Muscle of back (tissue), 11 donors: ENCODE results near the gene OPRL1. TPM values are rescaled to one million over a fixed set of nuclear protein-coding genes. Genes with fewer than 3 reads are reported as not detected.

ENCODE experiments used
- DNase-seq, 3 donors: peaks; one replicate each; pipeline versions ENCODE4 v3.0.0 to v3.0.0-alpha.2; 2013
- polyA plus RNA-seq, 10 donors: library from polyadenylated mRNA; unstranded; fragments of 120-200 nt; gene quantifications; one replicate each; pipeline ENCODE4 v1.2.1, GENCODE V29; 2013; ENCODE audit not compliant: insufficient read length in 10 of 10

OPRL1 gene
- polyA plus RNA-seq, 10 donors = 0.71 to 1.8 (median 1.1) TPM

DNA sequence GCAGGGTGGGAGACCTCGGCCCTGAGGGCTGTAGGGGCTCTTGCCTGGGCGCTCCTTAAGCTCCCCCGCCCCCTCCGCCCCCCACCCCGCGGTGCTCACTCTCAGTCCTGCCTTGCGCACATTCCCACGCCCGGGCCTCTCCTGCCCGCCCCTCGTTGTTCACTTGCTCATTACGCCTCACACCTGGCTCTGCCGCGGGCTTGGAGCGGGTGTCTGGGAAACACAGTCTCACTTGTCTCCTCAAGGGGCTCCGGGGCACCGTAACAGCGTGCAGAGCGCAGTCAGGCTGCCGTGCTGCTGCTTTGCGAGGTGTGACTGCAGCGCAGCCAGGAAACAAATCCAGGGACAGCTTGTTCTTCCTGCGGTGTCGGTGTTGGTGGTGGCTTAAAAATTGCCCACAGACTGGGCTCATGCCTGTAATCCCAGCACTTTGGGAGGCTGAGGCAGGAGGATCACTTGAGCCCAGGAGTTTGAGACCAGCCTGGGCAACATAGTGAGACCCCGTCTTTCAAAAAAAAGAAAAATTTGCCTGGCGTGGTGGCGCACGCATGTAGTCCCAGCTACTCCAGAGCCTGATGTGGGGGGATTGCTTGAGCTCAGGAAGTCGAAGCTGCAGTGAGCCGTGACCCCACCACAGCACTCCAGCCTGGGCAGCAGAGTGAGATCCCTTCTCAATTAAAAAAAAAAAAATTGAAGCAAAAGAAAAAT, 22.9 kb downstream of the OPRL1 start:
- no peak for DNase-seq

DNA sequence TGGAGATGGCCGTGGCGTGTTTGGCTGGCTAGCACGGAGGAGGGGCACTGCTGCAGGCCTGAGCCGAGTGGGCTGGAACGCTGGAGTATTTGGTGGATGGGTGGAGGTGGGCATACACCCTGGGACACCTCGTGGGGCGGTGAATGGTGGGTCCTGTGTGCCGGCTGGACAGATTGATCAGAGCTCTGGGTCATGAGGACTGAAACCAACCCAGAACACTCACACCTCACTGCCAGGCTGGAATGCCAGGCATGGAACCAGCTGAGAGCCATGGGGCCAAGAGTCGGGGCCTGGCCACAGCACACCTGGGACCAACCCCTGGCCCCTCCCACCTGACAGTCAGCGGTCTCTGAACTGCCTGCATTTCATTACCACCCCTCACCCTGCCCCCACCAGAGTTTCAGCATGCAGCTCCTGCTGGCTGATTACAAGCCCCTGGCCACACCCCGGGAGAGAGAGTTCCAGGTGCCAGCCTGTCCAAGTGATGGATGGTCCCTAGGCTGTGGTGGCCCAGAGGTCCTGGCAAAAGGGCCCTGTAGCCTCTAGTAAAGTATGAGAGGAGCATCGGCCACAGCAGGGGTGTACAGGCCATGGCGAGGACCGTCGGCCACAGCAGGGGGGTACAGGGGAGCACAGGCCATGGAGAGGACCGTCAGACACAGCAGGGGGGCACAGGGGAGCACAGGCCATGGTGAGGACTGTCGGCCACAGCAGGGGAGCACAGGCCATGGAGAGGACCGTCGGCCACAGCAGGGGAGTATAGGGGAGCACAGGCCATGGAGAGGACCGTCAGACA, 24.2 kb downstream of the OPRL1 start:
- DNase-seq = no peak

DNA sequence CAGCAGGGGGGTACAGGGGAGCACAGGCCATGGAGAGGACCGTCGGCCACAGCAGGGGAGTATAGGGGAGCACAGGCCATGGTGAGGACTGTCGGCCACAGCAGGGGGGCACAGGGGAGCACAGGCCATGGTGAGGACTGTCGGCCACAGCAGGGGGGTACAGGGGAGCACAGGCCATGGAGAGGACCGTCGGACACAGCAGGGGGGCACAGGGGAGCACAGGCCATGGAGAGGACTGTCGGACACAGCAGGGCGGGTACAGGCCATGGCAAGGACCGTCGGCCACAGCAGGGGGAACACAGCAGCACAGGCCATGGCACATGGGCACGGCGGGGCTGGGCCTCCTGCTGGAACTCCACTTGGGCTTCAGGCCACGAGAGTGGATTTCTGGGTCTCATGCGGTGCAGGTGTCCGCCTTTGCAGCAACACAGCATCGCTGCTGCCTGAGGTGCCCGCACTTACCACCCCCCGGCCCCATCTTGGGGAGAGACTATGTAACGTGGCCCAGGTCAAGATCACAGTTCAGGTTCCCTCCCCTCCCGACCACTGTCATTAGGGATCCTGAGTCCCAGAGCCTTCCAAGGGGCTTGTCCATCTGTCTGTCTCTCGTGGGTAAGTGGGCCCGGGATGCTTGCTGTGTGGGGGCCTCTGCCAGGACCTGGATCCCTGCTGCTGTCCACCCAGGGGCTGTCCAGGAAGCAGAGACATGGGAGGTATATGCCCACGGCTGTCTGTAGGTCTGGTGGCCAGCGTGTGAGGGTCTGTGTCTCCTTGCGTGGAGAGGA, 25.0 kb downstream of the OPRL1 start:
- no peak for DNase-seq

DNA sequence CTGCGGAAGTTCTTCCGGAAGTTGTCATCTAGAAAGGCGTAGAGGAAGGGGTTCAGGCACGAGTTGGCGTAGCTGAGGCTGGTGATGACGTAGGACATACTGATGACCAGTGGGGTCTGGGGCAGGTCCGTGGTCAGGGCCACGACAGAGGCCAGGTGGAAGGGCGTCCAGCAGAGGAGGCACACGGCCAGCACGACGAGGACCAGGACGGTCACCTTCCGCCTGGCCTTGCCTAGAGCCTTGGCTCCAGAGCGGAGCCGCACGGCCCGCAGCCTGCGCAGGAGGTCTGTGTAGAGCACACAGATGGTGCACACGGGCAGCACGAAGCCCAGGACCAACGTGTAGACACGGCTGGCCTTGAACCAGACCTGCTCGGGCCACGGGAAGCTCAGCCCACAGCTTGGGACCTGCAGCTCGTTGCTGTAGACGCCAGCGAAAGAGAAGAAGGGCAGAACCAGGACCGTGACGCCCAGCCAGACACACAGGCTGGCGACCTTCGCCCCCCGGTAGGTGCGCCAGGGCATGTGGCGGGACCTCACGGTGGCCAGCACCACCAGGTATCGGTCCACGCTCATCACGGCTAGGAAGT, 26.1 kb downstream of the OPRL1 start:
- DNase-seq = no peak

DNA sequence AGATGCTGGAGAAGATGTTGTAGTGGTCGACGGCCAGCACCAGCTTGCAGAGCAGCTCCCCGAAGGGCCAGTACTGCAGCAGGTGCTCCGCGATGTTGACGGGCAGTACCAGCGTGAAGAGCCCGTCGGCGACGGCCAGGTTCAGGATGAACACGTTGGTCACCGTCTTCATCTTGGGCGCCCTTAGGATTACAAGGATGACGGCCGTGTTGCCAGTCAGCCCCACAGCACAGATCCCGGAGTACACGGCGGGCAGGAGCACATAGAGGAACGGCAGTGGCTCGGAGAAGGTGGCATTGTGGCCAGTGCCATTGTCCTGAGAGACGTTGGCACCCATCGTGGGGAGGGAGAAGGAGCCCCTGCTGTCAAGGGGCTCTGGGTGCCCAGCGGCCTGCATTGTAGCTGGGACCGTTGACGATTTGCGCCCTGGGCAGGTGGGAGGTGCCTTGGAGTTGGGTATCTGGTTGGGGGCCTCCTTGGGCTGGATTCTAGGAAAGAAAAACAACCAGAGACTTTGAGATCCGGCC, 26.6 kb downstream of the OPRL1 start:
- DNase-seq = no peak

DNA sequence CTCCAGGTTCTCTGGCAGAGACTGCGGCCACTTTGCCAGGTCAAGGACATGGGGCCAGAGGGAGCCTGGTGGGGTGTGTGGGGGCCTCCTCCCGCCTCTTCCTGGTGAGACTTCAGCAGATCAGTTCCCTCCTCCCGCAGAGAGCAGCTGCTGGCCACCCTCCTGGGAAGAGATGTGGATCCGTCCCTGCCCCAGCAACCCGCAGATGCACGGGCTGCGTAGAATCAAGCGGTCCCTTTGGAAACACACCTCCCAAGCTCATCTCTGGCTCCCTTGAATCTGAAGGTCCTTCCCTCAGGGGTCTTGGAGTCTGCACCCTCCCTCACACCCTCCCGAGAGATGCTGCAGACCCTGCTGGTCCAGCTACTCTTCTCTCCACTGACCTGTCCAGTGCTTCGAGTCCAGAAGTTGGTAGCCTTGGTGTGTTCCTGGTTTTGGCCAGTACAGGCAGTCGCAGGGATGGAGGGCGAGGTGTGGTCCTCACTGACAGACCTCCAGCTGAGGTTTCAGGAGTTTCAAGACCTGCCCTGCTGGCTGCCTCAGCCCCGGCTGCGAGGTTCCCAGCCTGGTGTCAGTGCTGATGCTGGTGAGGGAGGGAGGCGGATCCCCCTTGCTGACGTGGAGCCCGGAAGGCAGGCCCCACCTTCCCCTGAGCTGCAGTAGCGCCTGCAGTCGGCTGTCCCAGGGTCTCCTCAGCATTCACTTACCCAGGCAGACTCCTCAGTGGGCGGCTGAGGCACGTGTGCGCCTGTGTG, 27.3 kb downstream of the OPRL1 start, which contains the start of gene NPBWR2:
TSS of gene NPBWR2 (minus strand) at position 585 of the 755 bp plus-strand sequence. CDS start 734 bp downstream, outside the sequence.
- peak in 1 of 3 donors; percentile 35 for DNase-seq

DNA sequence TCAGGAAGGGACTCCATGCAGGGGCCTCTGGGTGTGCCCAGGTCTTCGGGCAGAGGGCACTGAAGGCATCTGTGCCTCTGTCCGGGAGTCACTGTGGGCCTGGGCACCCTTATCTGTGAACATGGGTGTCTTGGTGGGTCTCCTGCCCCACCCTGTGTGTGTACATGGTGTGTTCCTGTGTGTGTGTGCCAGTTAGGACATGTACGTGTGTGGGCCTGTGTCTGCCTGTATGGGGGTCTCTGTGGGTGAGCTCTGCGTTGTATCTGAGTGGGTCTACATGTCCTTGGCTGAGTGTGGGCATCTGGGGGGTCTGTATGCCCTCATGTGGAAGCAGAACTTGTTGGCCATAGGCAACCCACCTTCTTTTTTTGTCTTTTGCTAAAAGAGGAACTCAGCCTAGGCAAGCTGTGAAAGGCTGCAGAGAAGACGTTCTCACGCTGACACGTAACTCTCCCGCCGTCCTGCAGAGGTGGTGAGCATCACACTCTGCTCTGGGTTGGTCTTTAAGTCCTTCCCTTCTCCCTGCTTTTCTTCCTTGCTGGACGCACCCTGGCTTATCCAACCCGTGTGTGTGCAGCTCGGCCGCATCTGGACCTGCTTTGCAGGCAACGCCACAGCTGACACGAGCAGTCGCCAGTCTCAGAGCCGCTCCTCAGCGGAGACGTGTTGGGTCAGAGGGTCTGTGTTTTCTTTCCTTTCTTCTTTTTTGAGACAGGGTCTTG, 28.0 kb downstream of the OPRL1 start:
- no peak for DNase-seq

DNA sequence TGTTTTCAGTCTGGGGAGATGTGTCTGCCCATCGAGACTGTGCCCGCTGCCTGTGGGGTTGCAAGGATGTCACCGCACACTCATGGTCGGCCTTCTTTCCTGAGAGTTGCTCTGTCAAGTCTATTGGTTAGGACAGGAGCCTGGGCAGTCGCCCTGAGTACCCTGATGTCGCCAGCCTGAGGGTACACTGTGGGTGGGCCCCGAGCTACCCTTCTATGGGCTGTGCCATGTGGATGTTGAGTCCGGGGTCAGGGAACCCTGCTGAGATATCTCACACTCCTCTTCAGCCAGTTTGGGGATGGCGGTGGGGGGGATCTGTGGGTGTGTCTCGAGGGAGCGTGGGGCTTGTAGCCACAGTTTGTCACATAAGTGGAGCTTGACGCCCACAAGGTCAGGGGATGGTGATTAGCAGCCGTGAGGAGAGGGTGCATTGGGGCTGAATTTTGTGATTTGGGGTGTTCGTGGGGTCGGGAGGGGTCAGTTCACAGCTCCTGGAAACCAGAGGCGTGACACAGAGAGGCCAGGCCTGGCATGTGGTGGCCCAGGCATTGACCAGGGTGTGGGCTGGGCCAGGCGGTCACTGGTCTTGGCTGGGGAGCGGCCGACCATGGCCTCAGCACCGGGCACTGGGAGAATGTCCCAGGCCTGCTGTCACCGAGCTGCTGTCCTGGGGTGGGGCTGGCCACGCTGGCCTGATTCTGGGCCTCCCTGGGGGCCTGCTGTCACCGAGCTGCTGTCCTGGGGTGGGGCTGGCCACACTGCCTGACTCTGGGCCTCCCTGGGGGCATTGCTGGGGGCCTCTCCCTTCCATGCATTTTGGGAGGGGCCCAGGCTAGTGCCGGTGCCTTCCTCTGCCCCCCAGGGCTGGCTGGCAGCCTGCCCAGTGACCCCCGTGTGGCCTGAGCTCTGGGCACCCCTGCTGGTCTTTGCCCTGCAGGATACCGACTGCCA, 29.1 kb downstream of the OPRL1 start:
- DNase-seq = no peak

DNA sequence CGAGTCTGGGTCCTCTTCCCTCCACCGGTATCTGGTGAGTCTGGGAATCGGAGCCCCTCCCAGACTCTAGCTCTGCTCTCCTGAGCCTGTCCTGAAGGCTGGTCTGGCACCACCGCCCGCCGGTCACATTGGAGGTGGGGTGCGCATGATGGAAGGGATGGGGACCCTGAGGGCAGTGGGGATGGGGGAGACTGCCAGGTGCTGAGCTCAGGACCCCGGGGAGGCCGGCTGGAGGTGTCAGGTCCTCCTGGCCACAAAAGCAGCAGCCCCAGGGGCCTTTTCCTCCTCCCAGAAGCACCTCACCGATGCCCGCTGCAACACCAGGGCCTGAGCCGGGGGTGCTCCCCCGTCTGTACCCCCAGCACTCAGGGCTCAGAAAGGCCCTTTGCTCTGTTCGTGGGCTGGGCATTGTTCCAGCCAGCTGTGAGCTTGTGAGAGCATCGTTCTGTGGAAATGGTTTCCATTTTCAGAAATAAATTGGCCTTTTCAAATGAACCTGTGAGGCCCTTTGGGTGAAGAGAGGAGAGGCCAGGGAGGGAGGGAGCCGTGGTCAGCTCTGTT, 30.0 kb downstream of the OPRL1 start:
- DNase-seq = peak in 2 of 3 donors; percentile 23 to 55

DNA sequence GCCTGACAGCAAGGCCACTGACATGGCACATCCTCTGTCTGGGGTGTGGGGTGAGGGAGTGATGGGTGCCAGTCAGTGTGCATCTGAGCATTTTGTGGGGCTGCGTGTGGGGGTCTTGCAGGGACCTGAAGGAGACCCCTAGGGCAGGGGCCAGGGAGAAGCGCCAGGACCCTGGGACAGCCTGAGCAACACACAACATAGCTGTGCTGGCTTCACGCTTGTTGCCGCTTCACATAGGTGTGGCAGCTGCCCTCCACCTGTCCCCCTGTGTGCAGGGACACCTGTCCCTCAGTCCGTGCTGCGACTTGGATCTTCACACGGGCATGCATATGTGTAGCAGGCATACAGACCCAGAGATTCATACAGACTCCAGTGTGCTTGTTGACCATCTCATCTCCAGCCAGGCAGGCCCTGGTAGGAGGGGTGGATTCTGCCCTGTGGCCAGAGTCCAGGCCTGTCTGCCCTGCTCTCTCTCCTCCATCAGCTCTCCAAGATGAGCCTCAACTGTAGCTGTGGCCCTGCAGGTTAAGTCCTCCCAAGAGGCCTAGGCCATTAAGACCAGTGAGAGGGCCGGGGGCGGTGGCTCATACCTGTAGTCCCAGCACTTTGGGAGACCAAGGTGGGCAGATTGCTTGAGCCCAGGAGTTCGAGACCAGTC, 30.7 kb downstream of the OPRL1 start:
- DNase-seq = no peak

DNA sequence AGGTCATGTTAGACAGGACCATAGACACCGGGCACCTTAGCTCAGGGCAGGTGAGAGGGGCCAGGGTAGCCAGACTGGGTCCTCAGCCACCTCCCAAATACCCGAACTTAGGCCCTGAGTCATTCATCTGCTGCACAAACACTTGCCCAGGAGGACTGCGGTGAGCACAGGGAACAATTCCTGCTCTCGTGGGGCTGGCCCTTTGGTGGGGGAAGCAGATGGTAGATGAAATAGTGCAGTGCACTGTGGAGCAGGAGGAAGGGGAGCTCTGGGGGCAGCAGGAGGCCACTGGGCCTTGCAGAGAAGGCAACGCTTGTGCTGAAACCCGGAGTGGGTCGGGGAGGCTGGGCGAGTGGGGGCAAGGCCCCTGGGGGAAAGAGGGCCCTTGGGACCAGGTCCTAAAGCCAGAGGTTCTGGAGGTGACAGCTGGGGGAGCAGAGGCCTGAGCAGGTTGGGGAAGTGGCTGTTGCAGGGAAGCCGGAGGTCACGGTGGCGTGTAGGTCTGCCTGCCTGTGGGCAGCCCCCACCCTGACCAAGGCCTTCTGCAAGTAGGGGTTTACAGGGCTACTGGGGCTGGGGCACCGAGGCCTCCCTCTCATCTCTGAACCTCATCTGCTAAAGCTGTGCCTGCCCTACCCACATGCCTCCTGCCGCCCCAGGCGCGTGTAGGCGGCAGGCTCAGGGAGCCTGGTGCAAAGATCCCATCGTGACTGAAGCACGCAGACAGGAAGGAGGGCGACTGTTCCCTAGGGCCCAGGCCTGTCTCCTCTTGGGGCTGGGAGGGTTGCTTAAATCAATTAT, 32.2 kb downstream of the OPRL1 start:
- no peak for DNase-seq

DNA sequence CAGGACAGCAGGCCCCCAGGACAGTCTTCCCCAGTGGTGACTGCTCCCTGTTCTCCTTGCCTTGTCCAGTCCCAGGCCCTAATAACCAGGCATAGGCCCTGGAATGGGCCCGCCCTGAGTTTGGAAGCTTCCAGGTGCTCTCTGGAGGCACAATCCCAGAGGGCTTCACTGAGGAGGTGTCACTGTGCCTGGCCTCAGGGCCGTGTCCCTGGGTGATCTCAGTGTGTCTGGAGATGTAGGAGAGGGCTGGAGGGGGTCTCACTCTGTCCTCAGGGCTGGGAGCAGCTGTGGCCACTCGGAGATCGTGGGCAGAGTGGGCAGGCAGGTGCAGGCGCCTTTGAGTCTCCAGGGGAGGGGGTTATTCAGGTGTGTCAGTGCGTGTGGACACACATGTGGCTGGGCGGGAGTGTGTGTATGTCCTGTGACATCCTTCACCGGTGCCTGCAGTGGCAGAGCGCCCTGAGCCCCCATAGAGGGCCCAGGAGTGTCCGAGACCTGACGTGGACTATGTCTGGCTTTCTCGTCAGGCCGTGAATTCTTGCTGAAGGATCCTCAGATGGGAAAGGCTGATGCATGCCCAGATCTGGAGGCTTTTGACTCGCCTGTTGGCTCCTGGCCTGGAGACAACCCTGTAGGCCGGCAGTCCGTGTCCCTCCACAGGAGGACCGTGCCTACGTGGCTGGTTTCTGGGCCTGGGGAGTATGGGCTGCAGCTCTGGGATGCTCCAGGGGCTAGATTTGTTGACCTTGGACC, 33.0 kb downstream of the OPRL1 start:
- DNase-seq = no peak

DNA sequence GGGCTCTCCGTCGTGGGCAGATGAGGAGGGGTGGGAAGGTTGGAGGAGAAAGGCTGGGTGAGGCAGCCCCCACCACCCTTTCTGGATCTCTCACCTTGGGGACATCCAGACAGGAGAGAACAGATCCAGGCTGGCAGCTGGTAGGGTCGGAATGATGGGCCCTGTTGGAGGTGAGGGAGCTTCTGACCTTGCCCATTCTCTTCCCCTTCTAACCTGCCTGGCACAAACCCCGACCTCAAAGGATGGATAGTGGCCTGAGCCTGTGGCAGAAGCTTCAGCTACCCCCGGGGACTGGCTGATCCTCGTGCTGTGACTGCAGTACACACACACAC, 33.5 kb downstream of the OPRL1 start:
- no peak for DNase-seq

DNA sequence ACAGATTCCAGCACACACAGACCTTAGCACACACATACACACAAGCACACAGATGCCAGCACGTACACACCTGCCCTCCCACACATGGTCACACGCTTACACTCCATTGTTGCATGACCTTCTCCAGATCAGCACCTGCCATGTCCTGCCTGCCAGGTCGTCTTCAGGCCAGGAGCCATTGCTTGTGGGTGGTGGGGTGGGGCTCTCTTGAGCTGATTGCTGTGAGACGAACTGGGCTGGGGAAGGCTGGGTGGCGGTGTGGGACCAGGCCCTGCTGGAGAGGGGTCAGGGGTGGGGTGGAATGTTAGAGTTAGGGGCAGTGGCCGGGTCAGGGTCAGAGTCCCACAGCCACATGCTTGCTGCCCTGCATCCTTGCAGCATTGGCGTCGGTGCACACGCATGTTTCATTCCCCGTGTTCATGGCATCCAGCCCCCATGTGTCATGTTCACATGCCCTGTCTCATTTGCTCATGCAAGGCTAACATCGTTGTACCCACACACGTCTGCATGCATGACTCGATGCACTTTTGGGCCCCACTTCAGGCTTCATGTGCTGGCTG, 34.0 kb downstream of the OPRL1 start:
- DNase-seq = no peak

DNA sequence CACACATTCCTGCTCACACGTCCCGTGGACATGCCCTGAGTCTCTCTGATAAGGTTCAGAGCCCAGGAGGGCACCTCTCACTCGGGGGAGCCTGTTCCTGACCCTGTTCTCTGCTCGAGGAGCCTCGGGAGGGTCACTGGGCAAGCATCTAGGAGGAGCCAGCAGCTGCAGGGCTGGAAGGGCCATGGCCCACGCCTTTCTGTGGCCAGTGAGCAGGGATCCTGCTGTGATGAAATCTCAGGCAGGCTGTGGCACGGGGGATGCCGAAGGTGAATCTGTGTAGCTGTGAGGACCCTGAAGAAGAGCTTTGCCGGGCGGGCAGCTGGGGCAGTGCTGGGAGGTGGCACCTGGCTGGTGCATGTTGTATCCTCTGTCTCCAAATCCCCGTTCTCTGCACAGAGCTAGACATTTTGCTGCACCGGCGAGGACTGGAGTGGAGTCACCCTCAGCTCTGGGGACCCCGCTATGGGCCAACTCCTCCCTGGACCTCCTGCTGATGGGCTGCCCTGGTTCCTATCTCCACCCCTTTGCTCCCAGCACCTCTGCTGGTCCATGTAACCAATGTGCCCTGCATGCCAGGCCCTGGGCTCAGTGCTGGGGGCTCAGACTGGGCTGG, 34.6 kb downstream of the OPRL1 start:
- no peak for DNase-seq
